GM21423 (cell line): ENCODE measurements around the gene PLCL2.

Experiments
- ATAC-seq: cut with Tn5 transposase; IDR thresholded peaks from one replicate; pipeline ENCODE4 v1.9.1; 2021; ENCODE audit warnings: mild to moderate bottlenecking, moderate library complexity; ENCODE audit not compliant: unreplicated experiment

PLCL2 gene

DNA sequence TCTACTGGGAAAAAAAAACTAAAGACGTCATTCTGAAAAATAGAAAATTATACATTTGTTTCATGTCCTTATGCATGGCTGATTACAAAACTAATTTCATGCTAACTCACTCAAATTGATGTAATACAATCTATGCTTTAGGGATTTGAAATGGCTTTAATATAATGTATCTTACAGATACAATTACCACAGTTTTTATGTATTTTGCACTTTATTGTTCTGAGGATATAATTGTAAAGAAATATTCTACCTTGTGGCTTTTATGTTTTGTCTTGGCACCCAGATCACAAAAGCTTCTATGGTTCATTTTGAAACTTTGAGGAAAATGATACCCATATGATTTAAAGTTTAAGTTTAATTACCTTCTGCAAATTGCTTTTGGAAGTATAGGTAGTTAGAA lies 122.5 kb downstream of the PLCL2 start:
- no peak for ATAC-seq

DNA sequence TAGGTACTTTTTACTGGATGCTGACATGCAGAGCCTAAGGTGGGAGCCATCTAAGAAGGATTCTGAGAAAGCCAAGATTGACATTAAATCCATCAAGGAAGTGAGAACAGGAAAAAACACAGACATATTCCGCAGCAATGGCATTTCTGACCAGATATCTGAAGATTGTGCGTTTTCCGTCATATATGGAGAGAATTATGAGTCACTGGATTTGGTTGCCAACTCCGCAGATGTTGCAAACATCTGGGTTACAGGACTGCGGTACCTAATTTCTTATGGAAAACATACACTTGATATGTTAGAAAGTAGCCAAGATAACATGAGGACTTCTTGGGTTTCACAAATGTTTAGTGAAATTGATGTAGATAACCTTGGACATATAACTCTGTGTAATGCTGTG lies 125.1 kb downstream of the PLCL2 start:
- no peak for ATAC-seq

DNA sequence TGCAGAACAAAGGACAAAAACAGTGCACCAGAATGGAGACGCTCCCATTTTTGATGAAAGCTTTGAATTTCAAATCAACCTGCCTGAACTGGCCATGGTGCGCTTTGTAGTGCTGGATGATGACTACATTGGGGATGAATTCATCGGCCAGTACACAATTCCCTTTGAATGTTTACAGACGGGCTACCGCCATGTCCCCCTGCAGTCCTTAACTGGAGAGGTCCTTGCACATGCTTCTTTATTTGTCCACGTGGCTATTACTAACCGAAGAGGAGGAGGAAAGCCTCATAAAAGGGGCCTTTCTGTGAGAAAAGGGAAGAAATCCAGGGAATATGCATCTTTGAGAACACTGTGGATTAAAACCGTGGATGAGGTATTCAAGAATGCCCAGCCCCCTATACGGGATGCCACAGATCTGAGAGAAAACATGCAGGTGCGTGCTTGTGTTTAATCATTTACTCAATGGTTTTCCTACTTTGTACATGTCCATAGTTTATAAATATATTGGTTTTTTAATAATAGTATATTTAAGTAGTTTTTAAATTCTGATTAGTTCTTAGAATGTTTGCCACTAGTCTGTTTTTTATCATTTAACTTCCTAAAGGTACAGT lies 127.1 kb downstream of the PLCL2 start:
- ATAC-seq: no peak

DNA sequence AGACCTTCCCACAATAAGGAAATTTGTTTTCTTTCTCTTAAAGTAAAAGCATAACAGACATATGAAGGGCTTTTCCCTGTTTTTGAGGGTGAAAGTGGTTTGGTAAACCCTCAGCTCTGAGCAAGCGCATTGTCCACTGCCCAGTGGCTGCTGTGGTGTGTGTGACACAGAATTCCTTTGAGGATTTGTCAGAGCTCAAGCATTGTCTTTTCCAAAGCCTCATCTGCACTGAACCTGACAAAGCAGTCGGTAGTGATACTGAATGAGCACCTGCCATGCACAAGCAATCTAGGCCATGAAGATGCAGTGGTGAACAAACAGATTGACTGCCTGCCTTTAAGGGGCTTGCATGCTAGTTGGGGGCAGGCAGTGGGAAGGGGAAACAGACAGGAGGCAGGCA lies 128.3 kb downstream of the PLCL2 start:
- no peak for ATAC-seq

DNA sequence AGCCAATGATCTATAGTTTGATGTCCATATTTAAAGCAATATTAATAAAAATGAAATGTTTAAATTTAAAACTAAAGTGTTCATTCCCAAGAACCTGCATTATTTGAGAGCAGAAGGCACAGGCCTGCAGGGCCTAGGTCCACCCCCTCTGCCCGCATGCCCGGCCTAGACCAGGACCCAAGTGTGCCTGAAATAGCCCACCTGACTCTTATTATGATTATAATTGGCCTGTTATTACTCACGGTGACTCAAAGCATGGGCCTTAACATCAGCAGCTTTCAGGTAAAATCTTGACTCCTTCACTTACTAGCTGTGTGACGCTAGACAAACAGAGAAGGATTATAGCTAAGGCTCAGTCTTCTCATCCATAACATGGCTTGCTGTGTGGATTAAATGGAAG lies 128.8 kb downstream of the PLCL2 start:
- ATAC-seq: no peak

DNA sequence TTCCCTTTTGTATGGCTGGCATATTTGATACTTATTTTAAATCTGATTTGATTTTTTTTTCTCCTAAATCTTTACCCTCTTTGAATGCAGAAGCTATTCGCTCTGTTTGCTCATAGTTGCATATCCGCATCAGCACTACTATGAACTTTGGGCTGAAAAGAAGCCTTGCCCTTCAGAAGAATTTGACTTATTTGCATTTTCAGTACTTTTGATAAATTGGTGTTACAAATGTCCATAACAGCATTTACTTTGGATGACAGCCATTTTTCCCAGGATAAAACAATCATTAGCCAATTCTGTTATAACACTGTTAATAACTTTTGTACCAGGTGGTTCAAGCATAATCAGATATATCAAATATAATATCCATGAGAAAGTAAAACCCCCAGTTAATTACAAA lies 129.5 kb downstream of the PLCL2 start:
- ATAC-seq: no peak

DNA sequence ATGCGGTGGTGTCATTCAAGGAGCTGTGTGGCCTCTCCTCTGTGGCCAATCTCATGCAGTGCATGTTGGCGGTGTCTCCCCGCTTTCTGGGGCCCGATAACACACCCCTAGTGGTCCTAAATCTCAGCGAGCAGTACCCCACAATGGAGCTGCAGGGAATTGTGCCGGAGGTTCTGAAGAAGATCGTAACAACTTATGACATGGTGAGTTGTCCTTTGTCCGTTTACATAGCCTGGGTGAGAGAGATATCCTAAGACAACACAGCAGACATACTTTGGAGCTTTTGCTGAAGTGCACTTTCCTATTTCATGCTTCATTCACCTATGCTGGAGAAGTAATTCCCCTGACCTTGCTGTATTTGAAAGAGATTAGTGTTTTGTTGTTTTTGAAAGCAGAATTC lies 130.0 kb downstream of the PLCL2 start:
- ATAC-seq: no peak

DNA sequence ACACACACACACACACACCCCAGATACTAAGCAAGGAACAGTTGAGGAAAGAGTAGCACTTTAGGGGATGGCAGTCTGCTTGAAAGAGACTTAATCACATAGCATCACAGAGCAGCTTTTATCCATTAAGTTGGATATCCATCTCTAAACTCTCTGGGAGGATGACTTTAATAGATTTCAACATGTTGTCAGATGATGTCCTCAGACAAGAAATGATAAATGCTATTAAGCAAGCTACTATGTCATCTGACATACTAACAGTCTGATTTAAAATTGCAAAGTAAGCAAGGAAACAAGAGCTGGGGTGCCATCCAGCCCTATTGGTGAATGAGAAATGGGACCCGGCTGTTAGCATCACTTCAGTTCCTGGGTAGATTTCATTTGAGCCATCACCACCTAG lies 136.9 kb downstream of the PLCL2 start:
- ATAC-seq: no peak

DNA sequence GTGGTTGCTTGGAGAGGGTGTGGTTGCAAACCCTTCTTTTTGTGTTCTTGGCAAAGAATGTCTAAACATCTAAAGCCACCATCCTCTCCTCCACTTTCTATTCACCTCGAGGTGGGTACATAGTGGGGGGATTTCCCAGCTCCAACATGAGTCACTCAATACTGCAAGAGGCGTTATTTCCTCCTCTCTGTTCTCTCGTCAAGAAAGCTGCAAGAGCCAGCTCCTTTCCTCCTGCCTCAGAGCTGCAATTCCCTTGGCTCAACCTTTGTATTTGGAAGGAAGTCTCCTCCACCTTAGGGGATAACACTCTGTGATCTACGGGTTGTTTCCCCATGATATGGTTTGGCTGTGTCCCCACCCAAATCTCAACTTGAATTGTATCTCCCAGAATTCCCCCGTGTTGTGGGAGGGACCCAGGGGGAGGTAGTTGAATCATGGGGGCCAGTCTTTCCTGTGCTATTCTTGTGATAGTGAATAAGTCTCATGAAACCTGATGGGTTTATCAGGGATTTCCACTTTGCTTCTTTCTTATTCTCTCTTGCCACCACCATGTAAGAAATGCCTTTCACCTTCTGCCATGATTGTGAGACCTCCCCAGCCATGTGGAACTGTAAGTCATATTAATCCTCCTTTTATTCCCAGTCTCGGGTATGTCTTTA lies 138.4 kb downstream of the PLCL2 start:
- ATAC-seq: peak; percentile 89

DNA sequence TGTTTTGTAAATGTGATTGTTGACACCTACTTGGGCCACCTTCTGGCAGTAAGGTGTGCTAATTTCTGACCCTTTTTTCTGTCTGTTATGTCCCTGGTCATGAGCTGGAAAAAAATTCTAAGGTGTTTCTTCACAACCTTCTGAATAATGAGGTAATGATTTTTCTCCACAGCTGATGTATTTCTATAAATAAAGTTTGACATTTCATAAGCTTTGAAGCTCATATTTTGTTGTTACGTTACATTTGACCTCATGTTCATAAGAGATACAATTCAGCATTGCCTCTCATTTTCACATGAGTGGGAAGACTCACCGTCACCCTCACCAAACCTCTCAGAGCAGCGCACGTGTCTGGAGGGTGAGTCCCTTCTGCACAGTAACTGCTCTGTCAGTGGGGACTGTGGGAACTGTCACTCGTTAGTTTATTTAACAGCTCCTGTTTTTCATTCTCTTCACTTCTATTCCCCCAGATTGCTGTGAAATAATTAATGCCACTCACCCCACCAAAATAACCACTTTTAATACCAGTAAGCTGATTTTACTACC lies 140.9 kb downstream of the PLCL2 start:
- ATAC-seq: no peak

DNA sequence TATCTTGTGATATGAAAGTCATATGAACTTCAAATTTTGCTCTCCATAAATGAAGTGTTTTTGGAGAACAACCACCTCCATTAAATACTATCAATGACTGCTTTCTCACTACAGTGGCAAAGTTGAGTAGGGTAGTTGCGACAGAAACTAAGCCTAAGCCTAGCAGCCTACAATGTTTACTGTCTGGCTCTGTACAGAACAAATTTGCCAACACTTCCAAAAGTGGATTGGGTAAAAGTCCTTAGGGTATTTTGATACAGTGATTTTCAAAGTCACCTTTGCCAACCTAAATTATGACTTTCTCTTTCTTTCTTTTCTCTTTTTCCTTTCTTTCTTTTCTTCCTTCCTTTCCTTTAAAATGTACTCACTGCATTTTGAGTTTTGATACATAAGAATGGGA lies 142.6 kb downstream of the PLCL2 start:
- ATAC-seq: no peak

DNA sequence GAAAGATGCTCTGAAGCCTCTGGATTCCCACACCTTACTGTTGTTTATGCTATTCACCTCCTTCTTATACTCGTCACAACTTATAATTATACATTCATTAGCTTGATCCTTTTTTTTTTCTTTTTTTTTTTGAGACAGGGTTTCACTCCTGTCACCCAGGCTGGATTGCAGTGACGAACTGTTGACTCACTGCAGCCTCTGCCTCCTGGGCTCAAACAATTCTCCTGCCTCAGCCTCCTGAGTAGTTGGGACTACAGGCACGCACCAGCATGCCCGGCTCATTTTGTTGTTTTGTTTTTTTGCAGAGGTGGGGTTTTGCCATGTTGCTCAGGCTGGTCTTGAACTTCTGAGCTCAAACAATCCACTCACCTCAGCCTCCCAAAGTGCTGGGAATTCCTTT lies 143.6 kb downstream of the PLCL2 start:
- no peak for ATAC-seq

DNA sequence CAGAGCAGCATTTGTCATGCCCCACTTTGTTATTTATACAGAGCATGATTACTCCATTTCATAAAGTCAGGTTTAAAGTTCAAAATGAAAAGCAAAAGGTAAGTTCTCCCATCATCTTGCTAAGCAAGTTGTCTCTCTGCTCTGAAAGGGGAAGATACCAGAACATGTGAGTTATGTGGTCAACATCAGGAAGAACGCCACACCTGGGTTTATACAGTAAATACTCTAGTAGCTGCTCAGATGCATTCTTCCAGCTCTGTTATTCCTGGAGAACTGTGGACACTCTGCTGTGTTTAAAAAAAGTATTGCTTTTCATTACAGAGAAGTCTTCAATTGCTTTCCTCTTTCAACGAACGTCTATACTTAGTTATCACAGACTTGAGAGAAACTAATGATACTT lies 145.7 kb downstream of the PLCL2 start:
- peak; percentile 46 for ATAC-seq

DNA sequence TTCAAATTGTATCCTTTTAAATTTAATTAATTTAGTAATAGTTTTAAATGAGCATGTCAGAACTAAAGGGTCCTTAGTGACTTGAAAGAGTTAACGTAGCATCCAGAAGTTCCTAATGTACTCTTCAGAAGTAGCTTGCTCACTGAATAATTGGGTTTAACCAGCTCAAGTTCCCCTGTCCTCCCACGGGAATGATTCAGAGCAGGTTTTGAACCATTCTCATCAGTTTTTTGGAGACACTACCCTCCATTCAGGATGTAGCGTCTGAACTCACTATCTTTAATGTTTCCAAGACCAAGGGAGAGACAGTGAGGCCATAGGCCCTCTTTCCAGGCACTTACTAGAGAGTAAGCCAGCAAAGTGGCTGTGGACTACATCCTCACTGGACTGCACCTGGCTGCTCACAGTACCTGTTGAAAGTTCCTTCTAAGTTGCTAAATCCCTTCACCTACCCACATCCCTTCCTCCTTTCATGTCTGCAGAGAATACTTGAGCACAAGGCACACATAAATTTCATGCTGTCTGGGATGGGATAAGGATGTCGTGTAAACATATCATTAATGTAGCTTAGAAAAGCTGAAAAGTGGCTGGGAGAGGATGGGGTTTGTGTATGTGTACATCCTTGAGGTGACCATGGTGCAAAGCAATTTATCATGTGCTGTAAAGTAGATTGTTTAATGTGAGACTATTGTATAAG lies 146.3 kb downstream of the PLCL2 start:
- ATAC-seq: no peak

DNA sequence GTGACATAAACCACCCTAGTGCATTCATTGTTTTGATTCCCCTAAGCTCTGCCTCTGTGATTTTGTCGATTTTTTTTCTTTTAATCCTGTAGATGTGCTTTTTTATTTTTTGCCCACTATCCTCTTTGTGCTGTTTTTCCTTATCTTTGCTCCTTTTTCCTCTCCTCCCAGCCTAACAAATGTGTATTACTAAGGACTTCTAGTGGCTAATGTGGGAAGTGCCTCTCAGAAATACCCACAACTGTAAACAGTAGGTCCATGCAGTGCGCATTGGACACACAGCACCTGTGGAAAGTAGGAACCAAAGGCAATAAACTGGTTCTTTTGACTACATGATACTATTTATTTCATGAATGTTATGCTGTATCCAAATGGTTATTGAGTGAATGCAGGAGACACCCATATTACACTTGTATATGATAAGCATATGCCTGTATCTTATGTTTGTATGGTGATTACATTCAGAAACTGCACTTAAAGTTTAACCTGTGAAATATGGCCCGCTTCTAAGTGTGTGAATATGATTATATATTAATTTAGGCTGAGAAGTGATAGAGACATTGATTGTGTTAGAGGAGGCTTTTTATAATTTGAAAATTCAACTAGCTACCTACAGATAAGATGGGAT lies 147.8 kb downstream of the PLCL2 start:
- ATAC-seq: no peak

DNA sequence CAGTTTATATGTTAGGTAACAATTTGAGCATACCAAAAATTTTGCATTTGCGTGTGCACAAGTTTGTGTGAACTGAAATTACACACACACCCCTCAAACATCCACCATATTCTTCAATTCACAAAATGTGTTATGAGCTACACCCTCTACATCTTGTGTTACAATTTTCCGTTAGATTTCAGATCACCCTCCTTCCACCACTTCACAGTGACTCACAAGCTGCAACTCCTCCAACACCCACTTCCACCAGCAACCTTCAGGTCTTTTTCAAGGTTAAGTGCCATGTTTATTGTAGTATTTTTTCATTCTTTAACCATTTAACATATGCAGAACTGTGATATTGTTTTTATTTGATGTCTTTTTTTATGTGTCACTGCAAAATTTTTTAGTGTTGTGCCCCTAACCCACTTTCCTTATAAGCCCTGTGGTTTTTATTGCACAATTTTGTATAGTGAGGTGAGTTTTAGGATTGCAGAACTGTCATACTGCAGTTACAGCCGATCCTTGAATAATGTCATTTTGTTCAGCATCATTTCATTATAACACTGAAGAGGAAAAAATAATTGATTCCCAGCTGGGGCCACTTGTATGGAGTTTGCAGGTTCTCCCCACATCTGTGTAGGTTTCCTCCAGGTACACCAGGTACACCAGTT lies 148.9 kb downstream of the PLCL2 start:
- no peak for ATAC-seq

DNA sequence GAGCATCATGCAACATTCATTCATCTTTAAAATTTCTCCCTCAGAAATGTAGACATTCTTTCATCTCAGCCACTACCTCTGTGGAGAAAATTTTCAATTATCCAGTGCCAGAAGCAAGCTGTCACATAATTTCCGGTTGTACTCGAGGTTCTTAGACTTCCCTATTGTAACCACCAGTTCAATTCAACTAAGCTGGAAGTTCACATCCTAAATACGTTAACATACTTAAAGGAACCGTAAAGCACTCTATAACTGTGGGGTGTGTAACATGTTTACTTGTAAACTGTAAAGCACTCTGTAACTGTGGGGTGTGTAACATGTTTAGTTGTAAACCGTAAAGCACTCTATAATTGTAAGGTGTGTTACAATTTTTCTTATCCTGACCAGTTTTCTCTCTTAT lies 150.3 kb downstream of the PLCL2 start:
- no peak for ATAC-seq

DNA sequence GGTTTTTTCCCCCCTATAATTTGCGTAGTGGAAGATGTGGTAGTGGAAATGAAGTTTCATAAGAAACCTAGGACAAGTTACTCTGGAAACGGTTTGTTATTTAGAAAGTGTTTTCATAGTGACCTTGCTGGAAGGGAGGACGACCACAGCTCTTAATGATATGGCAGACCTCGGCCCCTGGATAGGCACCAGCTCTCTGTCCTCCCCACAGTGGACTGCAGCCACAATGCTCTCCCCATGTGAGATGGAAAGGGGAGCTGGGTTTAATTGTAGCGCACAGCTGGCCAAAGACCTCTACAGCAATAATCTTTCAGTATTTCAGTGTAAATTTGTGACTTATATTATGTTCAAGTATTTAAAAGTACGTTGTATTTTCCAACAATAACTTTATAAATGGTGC lies 151.2 kb downstream of the PLCL2 start:
- no peak for ATAC-seq

DNA sequence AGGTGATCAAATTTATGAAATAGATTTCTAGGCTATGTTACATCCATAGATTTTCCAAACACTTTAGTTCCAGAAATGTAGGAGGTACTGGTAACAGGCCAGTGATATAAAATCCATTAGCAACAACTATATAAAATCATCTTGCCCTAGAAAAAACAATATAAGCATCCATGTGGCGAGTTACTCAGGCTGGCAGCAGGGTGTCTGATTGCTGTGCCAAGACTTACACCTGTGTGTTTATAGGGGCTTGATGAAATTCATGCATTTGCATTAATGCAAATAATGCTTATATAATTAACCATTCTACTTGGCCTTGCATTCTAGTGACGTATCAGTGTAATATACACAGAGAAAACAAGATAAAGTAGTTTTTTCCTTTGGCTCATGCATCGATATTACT lies 153.4 kb downstream of the PLCL2 start:
- no peak for ATAC-seq

DNA sequence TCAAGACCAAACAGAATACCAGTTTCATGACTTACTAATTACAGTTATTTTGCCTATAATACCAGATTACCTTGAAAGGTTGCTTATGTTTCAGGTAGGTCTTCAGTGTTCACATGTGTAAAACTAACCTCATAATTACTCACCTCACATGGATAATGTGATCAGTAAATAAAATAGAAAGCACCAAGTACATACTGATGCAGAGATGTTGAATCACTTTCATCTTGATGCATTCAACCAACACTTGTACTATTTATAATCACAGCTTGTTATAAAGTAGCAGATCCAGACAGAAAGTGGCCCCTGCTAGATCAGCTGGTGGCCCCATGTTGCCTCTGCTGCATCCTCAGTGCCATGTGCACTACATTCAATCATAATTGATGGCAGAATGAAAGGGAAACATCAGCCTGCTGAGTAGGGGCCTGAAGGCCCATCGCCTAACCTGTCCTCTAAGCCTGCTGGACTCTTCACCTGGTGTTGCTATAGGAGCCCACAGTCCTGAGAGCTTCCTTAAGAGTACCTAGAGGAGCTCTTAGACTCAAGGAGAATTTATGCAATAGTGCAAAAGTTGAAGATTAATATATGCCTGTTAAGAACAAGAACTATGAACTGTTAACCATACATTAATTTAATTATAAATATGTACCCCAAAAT lies 154.3 kb downstream of the PLCL2 start:
- no peak for ATAC-seq

DNA sequence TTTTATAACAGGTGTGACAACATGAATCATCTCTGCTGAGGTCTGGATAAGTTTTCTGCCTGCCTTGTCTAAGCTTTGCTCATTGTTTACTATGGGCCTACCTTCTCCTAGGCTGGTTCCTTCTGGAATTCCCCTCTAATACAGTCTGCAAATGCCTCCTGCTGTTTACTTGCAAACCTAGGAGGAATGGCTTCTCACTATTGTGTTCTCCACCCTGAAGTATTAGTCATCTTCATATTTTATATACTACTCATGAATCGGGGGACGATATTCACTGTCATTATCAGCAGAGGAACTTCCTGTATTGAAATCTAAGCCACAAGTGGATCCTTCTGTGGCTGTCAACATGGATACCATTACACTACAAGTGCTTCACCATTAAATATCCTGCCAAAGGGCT lies 154.8 kb downstream of the PLCL2 start:
- no peak for ATAC-seq
